C4-2B (cell line): Measurements from ENCODE around the gene RETREG2.

Experiments
- CTCF ChIP-seq: fragments of 450-650 bp; conservative IDR thresholded peaks from 2 replicates; pipeline ENCODE4 v1.5.1; 2017; ENCODE audit warnings: mild to moderate bottlenecking
- ZFX ChIP-seq: fragments of 450-650 bp; IDR thresholded peaks from 2 replicates; pipeline ENCODE4 v1.6.1; 2017

- TF ChIP-seq CTCF (no peak), ZFX (no peak)
Observed at GRCh38 chr2:219140722-219141121, 37.4 kb upstream of the RETREG2 start.
